Heart left ventricle (tissue), 16 donors: ENCODE results near the gene MRM2. TPM values are rescaled to one million over a fixed set of nuclear protein-coding genes. Genes with fewer than 3 reads are reported as not detected.

Experiments used
- ATAC-seq, 4 donors: fragments of 200-7000 bp; cut with Tn5 transposase; one replicate each; pipeline ENCODE4 v1.9.1; 2020 to 2022; ENCODE audit warnings: moderate library complexity in 4 of 4, mild to moderate bottlenecking in 3 of 4, moderate number of reproducible peaks in 1 of 4
- DNase-seq, 5 donors: peaks; one replicate each; pipeline ENCODE4 v3.0.0-alpha.2; 2020
- H3K27ac ChIP-seq, 12 donors: fragments of 200-600 bp; sonication (generic) in 4 of 12; one replicate each; pipeline versions ENCODE4 v1.5.0 to v1.8.0; 2016 to 2022; ENCODE audit warnings: mild to moderate bottlenecking in 2 of 12
- H3K27me3 ChIP-seq, 9 donors: fragments of 200-600 bp; sonication (generic) in 2 of 9; one replicate each; pipeline versions ENCODE4 v1.5.1 to v1.8.0; 2016 to 2022; ENCODE audit warnings: mild to moderate bottlenecking in 3 of 9
- H3K36me3 ChIP-seq, 9 donors: fragments of 200-600 bp; sonication (generic) in 2 of 9; one replicate each; pipeline versions ENCODE4 v1.5.0 to v1.8.0; 2018 to 2022; ENCODE audit warnings: mild to moderate bottlenecking in 2 of 9
- H3K4me1 ChIP-seq, 12 donors: fragments of 200-600 bp; sonication (generic) in 4 of 12; one replicate each; pipeline versions ENCODE4 v1.5.0 to v1.8.0; 2016 to 2022; ENCODE audit warnings: mild to moderate bottlenecking in 3 of 12
- H3K4me3 ChIP-seq, 12 donors: fragments of 200-600 bp; sonication (generic) in 4 of 12; one replicate each; pipeline versions ENCODE4 v1.5.0 to v1.8.0; 2017 to 2022; ENCODE audit warnings: mild to moderate bottlenecking in 9 of 12, moderate library complexity in 4 of 12
- H3K9me3 ChIP-seq, 12 donors: fragments of 200-600 bp; sonication (generic) in 4 of 12; one replicate each; pipeline versions ENCODE4 v1.5.0 to v1.8.0; 2016 to 2022; ENCODE audit warnings: mild to moderate bottlenecking in 1 of 12
- POLR2A ChIP-seq, 2 donors: fragments of 450-650 bp; IDR thresholded peaks; one replicate each; pipeline ENCODE4 v1.6.1; 2017; ENCODE audit warnings: antibody characterized with exemption in 2 of 2, mild to moderate bottlenecking in 2 of 2, moderate library complexity in 2 of 2
- WGBS, 4 donors: extraction: QIAGEN DNeasy Blood & Tissue Kit in 2 of 4; methylation state at CpG; one replicate each; pipeline versions ENCODE4 v1.1.5 to v1.1.7; 2013 to 2018; 5-methylcytosine and 5-hydroxymethylcytosine counted together
- intact Hi-C, 10 donors: fragments of 100-400 bp; cut with DNase I; formaldehyde crosslinking; loops; one replicate each; pipeline versions ENCODE4 v1.11.1 to v1.14.2; 2022
- polyA plus RNA-seq, 2 donors: library from polyadenylated mRNA; stranded (reverse); fragments of 200-250 nt; gene quantifications; one replicate each; pipeline ENCODE4 v1.2.3, GENCODE V29; 2013
- total RNA-seq, 9 donors: library from RNA; depleted of rRNA in 2 of 9; stranded (reverse); fragments of >200 nt in 2 of 9; fragmentation: NEBNext Ultra II Directional in 3 of 9; extraction: Animal tissue kit (Norgen Biotek cat#: 25700) in 3 of 9; gene quantifications; one replicate each; pipeline versions ENCODE4 v1.1.0 to v1.2.4, GENCODE V29; 2016 to 2023
- TF ChIP-seq, protein P1 (sequence below), 12 donors: fragments of 200-600 bp; sonication (generic) in 4 of 12; IDR thresholded peaks; one replicate each; pipeline versions ENCODE4 v1.5.0 to v1.8.0; 2018 to 2022; ENCODE audit warnings: antibody characterized with exemption in 12 of 12, mild to moderate bottlenecking in 5 of 12
- donor health status: ischemic (EF 13 %, LVEDD 7.1; RV severe dilation, severe dysfunction).
- donor health status: healthy with polysubstance abuse.
- donor health status: DM: no; HTN: yes; CAD: no.
- donor health status: DM: no; HTN: no; CAD: no.
- donor health status: ischemic (EF 25% LVEDD 6.9; RV normal size, moderate dysfunction).
- donor health status: ischemic (EF 25% LVEDD 5.7; RV mildly dilated, moderate dysfunction).
- donor health status: healthy.
- donor health status: DM: yes; HTN: yes; CAD: no.
- donor health status: ischemic (EF 35%, LVEDD 5.7; RV mildly dilated, moderate dysfunction).
- donor health status: nonischemic (EF 11% LVEDD 7.7; RV severe dilation, severe dysfunction).
- donor health status: DM: yes; HTN: yes; CAD: no.
- donor health status: PGD.
- donor health status: ischemic (EF 29% LVEDD 5.4; RV normal size, mild dysfunction).
- donor health status: nonischemic (EF 23%, LVEDD 6.1; RV moderate dilation, normal function).

Gene MRM2
- total and polyA plus RNA-seq, 11 donors: 14.2 to 31.5 (median 20.3) TPM

GRCh38 chr7:2273866-2274265, 31.9 kb upstream of the MRM2 start:
- H3K4me3 ChIP-seq: no peak overlapping the region
- TF ChIP-seq POLR2A (IDR thresholded peaks at IDR 0.05): no peak
- TF ChIP-seq, protein P1, sequence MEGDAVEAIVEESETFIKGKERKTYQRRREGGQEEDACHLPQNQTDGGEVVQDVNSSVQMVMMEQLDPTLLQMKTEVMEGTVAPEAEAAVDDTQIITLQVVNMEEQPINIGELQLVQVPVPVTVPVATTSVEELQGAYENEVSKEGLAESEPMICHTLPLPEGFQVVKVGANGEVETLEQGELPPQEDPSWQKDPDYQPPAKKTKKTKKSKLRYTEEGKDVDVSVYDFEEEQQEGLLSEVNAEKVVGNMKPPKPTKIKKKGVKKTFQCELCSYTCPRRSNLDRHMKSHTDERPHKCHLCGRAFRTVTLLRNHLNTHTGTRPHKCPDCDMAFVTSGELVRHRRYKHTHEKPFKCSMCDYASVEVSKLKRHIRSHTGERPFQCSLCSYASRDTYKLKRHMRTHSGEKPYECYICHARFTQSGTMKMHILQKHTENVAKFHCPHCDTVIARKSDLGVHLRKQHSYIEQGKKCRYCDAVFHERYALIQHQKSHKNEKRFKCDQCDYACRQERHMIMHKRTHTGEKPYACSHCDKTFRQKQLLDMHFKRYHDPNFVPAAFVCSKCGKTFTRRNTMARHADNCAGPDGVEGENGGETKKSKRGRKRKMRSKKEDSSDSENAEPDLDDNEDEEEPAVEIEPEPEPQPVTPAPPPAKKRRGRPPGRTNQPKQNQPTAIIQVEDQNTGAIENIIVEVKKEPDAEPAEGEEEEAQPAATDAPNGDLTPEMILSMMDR (IDR thresholded peaks at IDR 0.05): no peak
- peaks cover 0 to 10% (median 0%) of the 10 kb centered on the region in 12 donors for H3K4me1 ChIP-seq
- H3K36me3 ChIP-seq: peaks cover 0 to 58% (median 22%) of the 10 kb centered on the region in 9 donors
- intact Hi-C loops: no loop called here
- 91 to 98% (median 97%) methylated on average over 13 to 20 of the region's 20 CpGs for WGBS, 4 donors
- H3K27me3 ChIP-seq: no peaks in the 10 kb centered on the region
- H3K27ac ChIP-seq: no peak overlapping the region
- no peaks in the 10 kb centered on the region for H3K9me3 ChIP-seq
- DNase-seq: peak in 1 of 5 donors; percentile 30
- no peak for ATAC-seq

GRCh38 chr7:2272031-2272430, 30.0 kb upstream of the MRM2 start:
- H3K4me1 ChIP-seq: peaks cover 0 to 10% (median 0%) of the 10 kb centered on the region in 12 donors
- intact Hi-C loops: no loop called here
- 81 to 87% (median 85%) methylated on average over 9 of the region's 9 CpGs for WGBS, 4 donors
- H3K27me3 ChIP-seq: no peaks in the 10 kb centered on the region
- no peak overlapping the region for H3K27ac ChIP-seq
- no peak overlapping the region for H3K4me3 ChIP-seq
- ATAC-seq (peak in 1 of 4 donors; percentile 27), DNase-seq (no peak)
- peaks cover 0 to 56% (median 22%) of the 10 kb centered on the region in 9 donors for H3K36me3 ChIP-seq
- TF ChIP-seq POLR2A (IDR thresholded peaks at IDR 0.05): no peak
- TF ChIP-seq, protein P1 (IDR thresholded peaks at IDR 0.05): no peak
- no peaks in the 10 kb centered on the region for H3K9me3 ChIP-seq

GRCh38 chr7:2271273-2272026, 29.4 kb upstream of the MRM2 start:
- H3K27ac ChIP-seq: no peak overlapping the region
- H3K4me1 ChIP-seq: peaks cover 0 to 10% (median 0%) of the 10 kb centered on the region in 12 donors
- H3K36me3 ChIP-seq: peaks cover 0 to 56% (median 22%) of the 10 kb centered on the region in 9 donors
- ATAC-seq: peak in 1 of 4 donors; percentile 55
- H3K4me3 ChIP-seq: no peak overlapping the region
- H3K9me3 ChIP-seq: no peaks in the 10 kb centered on the region
- no peak for TF ChIP-seq POLR2A (IDR thresholded peaks at IDR 0.05)
- TF ChIP-seq, protein P1 (IDR thresholded peaks at IDR 0.05): no peak
- WGBS, 4 donors: 67 to 85% (median 78%) methylated on average over 25 to 27 of the region's 27 CpGs
- intact Hi-C loops: no loop called here
- H3K27me3 ChIP-seq: no peaks in the 10 kb centered on the region
- DNase-seq: no peak

DNA sequence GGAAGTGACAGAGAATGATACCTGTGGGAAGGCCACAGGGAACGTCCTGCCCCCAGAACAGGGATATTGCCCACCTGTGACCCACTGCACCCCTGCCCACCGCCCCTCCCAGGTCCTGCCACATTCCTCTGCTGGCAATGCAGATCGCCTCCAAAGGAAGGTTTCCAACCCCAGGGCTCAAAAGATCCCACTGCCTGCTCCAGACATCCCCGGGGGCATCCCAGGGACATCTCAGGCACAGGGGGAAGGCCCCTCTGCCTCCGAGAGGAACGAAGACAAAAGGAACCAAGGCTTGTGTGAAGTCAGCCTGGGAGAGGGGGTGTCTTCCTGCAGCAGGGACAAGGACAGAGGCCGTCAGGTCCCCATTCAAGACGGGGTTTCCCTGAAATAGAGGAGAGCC, 28.5 kb upstream of the MRM2 start:
- H3K27ac ChIP-seq: no peak overlapping the region
- H3K4me1 ChIP-seq: peaks cover 0 to 10% (median 0%) of the 10 kb centered on the region in 12 donors
- WGBS, 4 donors: 83 to 92% (median 86%) methylated on average over 8 of the region's 8 CpGs
- no peak overlapping the region for H3K4me3 ChIP-seq
- H3K36me3 ChIP-seq: peaks cover 0 to 57% (median 20%) of the 10 kb centered on the region in 9 donors
- TF ChIP-seq, protein P1 (IDR thresholded peaks at IDR 0.05): no peak
- TF ChIP-seq POLR2A (IDR thresholded peaks at IDR 0.05): no peak
- H3K27me3 ChIP-seq: no peaks in the 10 kb centered on the region
- H3K9me3 ChIP-seq: no peaks in the 10 kb centered on the region
- intact Hi-C loops: no loop called here
- DNase-seq: no peak
- ATAC-seq: no peak
